Right forelimb (tissue), 1 donor: ENCODE results near the gene SPECC1L.

Experiments
- DNase-seq: peaks from one replicate; pipeline ENCODE4 v3.0.0-alpha.2; 2018

The SPECC1L gene

GRCh38 chr22:24363243-24363642, 92.6 kb downstream of the SPECC1L start:
- DNase-seq: no peak

DNA sequence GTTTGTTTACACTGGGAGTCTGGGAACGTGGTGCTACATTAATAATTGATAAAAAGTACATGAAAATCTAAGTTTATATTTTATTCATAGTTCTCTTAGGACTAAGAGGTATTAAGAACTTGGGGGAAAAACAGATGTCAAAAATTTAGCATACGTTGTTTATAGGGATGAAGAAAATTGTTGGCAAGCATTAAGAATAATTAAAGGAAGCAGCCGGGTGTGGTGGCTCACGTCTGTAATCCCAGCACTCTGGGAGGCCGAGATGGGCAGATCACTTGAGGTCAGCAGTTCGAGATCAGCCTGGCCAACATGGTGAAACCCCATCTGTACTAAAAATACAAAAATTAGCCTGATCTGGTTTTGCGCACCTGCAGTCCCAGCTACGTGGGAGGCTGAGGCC, 96.1 kb downstream of the SPECC1L start:
- no peak for DNase-seq

DNA sequence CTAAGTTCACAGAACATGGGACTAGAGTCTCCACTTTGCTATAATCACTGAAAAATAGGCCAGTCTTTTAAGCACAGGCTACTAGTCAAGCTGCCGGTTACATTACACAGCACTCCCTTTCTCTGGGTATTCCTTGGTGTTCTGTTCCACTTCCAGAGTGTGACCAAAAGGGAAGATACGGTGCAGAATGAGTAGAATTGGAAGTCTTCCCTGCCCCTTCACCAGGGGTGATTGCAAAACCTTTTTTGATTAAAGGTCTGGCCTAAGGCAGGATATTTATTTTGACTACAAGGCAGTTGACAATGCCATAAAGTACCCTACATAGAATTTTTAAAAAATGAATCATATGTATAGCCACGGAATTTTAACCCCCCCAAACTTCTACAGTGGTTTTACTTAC, 97.2 kb downstream of the SPECC1L start:
- no peak for DNase-seq

GRCh38 chr22:24370401-24370800, 99.8 kb downstream of the SPECC1L start:
- no peak for DNase-seq

DNA sequence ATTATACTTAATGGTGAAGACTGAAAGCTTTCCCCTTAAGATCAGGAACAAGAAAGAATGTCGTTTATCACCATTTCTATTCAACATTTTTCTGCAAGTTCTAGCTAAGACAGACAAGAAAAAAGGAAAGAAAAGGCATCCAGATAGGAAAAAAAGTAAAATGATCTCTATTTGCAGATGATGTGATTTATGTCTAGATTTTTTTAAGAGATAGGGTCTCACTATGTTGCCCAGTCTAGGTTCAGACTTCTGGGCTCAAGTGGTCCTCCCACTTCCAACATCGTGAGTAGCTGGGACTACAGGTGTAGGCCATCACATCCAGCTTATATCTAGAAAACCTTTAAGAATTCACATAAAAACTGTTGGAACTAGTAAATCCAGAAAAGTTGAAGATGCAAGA, 105.4 kb downstream of the SPECC1L start:
- DNase-seq: no peak

DNA sequence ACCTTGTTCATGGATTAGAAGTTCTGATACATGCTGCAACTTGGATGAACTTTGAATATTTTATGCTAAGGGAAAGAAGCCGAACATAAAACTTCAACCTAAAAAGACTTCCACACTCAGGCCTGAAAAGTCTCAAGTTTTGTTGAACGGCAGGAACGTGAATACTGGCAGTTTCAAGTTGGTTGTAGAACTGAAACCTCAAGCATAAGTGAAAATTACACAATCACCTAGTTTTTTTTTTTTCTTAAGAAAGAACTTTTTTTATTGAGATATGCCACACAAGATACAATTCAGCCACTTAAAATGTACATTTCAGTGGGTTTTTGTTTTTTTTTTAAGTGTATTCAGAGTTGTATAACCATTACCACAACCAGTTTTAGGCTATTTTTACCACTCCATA, 106.0 kb downstream of the SPECC1L start:
- no peak for DNase-seq

- no peak for DNase-seq
These were observed 108.9 kb downstream of the SPECC1L start for GRCh38 chr22:24379536-24379935.

DNA sequence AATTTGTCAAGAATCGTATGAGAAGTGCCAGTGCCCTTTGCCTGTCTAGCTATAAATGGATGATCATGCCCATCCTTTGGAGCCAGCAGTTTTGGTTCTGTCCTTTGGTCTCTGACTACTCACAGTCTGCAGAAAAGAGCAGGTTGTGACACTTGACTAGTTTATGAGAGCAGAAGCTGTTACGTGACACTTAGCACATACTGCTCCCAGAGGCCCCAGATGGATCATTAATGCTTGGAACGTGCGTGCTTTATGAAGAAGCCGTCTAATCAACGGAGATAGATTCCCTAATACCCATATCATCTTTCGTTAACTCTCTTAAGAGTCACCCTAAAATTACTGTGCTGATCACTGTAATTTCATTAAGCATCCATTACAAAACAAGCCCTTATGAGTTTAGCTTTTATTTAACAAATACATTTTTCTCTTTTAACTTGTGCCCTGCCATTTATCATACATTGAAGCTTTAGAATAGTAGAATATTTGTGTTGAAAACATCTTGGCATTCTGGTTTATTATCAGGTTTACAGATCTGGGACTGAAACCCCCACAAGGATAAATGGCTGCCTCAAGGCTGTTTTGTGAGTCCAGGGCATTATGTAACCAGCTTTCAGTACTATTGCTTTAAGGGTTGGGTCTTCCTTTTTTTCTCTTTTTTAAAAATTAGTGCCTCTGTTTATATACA, 109.7 kb downstream of the SPECC1L start:
- DNase-seq: no peak

DNA sequence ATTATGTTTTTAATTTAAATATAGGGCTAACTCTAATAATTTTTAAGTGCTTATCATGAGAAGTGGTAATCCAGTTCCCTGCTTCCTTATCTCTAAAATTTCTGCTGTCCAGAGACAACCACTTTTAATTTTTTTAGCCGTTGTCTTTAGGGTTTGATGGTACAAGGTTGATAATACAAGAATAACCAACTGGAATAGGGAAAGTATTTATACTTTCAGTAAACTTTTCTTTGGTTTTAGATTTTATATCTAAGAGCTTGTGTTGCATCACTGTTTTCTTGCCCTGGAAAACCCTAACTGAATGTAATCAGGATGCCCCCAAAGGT, 110.2 kb downstream of the SPECC1L start:
- DNase-seq: no peak

GRCh38 chr22:24383061-24383460, 112.4 kb downstream of the SPECC1L start:
- no peak for DNase-seq

GRCh38 chr22:24384131-24384530, 113.5 kb downstream of the SPECC1L start:
- DNase-seq: no peak

DNA sequence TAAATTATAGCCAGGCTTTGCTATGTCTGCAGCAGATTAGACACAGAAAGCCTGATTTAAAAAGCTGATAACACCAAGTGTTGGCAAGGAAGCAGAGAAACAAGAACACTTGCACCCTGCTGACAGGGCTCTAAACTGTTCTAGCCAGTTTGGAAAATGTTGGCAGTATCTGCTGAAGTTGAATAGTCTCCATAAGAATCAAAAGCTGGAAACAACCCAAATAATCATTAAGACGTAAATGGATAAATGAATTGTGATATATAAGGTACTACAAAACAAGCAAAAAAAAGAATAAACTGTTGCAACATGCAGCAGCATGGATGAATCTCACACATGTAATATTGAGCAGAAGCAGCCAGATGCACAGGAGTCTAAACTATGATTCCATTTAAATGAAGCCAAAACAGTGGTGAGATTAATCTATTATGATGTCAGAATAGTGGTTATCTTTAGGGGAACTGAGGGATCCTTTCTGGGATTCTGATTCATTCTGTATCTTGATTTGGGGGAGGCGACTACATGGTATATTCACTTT, 116.4 kb downstream of the SPECC1L start:
- no peak for DNase-seq

- DNase-seq: no peak
These were observed 119.0 kb downstream of the SPECC1L start for GRCh38 chr22:24389680-24390079.

GRCh38 chr22:24390156-24390555, 119.5 kb downstream of the SPECC1L start:
- no peak for DNase-seq

- no peak for DNase-seq
These were observed 119.9 kb downstream of the SPECC1L start for GRCh38 chr22:24390576-24390975.

- no peak for DNase-seq
These were observed 121.2 kb downstream of the SPECC1L start for GRCh38 chr22:24391836-24392217.

DNA sequence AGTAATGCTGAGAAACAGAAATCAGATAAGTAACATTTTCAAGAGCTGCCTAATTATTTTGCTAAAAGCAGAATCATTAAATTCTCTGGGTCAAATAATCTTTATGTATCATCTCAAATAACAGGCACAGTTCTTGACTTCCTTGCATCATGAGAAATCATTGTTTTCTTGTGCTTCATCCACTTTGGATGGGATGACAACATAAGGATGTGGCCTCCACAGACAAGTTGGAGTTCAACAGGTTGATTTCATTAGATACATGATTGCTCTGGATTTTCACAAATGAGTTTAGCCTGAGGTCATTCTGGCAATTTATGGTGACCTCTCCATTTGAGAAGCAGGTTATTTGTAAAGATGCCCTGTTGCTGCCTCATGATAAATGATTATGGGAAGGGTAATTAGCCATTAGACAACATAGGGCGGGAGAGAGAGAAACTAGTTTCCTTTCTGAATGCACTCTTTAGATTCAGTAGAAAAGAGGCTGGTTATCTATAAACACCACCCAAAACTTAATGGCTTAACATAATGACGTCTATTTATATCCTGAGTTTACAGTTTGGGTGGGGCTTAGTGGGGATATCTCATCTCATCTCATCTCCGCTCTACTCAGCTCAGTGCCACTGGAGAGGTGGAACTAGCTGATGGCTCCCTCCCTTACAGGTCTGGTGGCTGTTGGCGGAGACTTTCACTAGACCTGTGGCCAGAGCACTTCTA, 121.7 kb downstream of the SPECC1L start:
- DNase-seq: no peak

- DNase-seq: no peak
These were observed 122.5 kb downstream of the SPECC1L start for GRCh38 chr22:24393012-24393559.

DNA sequence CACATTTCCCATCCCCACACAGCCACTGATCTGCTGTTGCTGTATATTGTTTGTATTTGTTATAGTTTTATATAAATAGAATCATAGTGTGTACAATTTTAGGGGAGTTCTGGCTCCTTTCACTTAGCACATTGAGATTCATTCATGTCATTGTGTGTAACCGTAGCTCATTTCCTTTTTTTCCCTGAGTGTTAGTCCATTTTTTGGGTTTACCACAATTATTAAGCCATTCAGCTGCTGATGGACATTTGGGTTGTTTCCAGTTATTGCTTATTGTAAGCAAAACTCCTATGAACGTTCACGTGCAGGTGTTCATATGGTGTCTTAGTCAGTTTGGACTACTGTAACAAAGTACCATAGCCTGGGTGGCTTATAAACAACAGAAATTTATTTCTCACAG, 123.2 kb downstream of the SPECC1L start:
- no peak for DNase-seq

- no peak for DNase-seq
These were observed 123.6 kb downstream of the SPECC1L start for GRCh38 chr22:24394254-24394653.

DNA sequence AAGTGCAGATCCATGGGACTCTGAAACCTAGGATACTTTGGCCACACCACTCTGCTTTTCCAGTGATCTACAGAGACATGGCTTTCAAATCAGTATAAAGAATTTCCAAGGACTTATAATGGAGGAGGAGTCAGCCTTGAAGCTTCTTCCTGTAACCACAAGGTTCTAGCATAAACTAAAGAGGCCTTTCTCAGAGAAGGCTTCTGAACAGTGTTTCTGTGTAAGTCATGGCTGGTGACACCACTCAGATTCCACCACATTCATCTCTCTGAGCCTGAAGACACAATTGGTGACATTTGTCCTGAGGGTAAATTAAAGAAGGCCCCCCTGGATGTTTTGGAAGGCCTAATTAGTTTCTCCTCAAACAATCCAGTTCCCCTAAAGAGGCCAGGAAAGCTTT, 127.8 kb downstream of the SPECC1L start:
- no peak for DNase-seq

GRCh38 chr22:24400034-24400725, 129.5 kb downstream of the SPECC1L start:
- DNase-seq: no peak

DNA sequence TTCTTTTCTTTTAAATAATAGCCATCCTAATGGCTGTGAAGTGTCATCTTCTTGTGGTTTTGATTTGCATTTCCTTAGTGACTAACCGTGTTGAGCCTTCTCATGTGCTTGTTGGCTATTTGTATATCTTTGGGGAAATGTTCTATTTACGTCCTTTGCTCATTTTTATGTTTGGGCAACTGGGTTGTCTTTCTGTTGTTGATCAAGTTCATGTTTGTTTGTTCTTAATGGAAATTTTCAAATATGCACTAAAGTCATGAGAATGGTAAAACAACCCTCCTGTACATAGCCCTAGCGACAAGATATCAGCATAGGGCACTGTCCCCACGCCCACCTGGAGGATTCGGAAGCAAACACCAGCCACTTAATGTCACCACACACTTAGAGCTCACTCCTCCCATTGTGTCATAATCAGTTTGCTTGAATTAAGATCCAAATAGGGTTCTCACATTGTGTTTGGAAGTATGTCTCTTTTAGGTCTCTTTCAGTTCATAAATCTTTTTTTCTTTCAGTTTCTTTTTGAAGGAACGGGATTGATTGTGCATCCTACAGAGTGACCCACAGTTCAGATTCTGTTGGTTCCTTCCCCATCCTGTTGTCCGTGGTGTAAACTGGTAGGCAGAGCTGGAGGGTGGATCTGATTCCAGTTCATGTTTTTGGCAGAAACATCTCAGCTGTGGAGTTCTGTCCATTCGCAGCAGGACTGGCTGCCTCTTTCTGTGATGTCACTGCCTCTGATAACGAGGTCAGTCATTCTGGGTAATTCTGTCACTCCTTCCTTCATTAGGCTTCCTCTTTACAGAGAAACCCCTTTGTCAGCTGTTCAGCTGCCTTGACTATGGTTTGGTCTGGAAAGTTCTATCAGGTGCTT, 130.3 kb downstream of the SPECC1L start:
- no peak for DNase-seq
